ENCODE measurements around the gene GCFC2.

GRCh38 chr2:75632091-75632701, 78.5 kb downstream of the GCFC2 start:
- TF ChIP-seq CTCF (IDR thresholded peaks at IDR 0.05) (no peak), POLR2A (IDR thresholded peaks at IDR 0.05) (no peak)

Data from gastroesophageal sphincter (tissue), 3 donors.